ENCODE results near the gene MAP1B.
"Not testable (repeated sequence)": the region's sequence is repeated elsewhere in the genome, so short reads cannot be mapped to it uniquely, and the experiment has no call there.

Gene MAP1B

DNA sequence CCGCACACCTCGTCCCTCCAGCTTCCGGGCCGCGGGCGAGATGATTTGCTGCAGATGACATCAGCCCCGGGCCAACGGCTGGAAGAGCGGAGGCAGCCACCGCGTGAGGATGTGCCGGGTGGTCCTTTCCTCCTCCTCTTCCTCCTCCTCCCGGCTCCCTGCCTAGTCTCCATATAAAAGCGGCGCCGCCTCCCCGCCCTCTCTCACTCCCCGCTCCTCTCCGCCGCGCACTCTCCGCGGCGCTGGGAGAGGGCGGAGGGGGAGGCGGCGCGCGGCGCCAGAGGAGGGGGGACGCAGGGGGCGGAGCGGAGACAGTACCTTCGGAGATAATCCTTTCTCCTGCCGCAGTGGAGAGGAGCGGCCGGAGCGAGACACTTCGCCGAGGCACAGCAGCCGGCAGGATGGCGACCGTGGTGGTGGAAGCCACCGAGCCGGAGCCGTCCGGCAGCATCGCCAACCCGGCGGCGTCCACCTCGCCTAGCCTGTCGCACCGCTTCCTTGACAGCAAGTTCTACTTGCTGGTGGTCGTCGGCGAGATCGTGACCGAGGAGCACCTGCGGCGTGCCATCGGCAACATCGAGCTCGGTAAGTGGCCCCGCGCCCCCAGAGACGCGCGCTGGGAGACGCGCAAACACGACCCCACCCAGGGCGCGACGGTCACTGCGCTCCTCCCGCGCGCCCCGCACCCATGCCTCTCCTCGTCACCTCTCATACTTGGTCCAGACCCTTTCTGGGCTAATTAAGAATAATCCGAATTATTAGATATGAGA is at the start of gene MAP1B:
Gene MAP1B, plus strand, starts transcription at position 345 of the 770 bp plus-strand sequence. Its CDS starts 57 bp downstream, at position 402.
- peak; percentile 80 to 93 (median 89) for DNase-seq

DNA sequence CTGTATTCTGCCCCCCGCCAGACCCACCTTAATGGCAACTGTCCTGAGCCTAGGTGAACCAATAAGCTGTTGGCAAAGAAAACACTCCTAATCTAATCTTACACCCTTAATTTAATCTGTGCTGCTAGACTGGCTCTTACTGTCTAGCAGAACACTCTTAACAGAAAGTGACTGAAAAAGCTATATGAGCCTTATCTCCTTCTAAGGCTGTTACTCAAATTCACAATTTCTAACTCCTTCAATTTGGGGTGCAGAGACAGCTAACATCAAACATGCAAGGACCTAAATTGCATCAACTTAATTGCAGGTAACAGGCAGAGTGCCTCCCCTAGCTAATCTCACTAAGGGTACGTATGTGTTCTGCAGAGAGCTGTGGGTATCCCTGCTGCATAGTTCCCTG is 49.5 kb upstream of the MAP1B start:
- DNase-seq, result no peak

DNA sequence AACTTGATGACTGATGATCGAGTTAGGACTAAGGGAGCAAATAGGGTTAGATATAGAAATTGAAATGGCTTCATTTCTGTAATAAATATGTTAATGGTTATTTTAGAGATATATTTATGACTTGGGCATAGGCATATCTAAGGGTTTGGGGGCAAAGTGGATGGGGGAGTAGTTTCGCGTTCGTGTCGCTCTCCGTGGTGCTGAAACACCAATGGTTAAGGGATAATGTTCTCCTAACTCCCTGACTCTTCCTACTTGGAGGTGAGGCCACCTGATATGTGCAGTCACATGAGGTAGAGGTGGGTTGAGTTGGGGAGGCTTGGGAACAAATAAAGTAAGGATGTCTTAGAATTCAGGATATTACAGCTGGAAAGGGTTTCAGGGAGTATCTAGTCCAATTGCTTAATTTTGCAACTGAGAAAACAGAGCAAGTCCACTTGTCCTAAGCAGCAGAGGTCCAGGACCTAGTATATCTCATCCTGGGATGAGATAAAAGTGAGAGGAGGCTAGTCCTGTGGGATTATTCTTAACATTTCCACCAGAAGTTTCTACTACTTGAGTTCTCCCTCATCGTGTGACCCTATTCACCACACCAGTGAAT is 44.0 kb upstream of the MAP1B start:
- DNase-seq, result no peak

DNA sequence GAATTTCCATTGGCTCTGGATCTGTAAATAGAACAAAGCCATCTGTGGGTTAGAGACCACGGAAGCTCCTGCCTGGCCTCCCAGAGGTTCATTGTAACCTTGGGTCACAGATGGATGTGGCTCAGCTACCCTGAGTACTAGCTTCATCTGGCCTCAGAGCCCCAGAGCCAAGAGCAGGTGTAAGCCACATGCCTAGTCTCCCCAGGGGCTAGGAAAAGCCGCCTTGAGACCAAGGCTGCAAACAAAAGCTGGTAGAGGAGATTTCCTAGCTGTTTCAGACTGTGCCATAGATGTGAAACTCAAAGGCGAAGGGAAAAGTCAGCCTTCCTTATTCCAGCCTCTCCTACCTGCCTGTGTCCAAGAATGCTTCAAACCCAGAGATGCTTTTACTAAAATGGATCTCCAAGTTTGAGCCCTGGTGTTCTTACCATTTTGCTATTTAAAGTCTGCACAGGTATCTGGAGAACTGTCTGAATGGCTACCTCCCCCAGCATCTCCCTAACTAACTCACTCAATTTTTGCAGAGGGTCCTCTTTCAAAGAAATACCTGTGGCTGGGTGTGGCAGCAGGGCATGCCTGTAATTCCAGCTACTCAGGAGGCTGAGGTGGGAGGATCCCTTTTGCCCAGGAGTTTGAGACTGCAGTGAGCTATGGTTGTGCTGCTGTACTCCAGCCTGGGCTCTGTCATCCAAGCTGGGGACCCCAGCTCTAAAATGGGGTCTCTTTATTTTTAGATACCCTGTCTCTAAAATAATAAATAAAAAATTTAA is 42.3 kb upstream of the MAP1B start:
- peak; percentile 49 to 79 (median 74) for DNase-seq

DNA sequence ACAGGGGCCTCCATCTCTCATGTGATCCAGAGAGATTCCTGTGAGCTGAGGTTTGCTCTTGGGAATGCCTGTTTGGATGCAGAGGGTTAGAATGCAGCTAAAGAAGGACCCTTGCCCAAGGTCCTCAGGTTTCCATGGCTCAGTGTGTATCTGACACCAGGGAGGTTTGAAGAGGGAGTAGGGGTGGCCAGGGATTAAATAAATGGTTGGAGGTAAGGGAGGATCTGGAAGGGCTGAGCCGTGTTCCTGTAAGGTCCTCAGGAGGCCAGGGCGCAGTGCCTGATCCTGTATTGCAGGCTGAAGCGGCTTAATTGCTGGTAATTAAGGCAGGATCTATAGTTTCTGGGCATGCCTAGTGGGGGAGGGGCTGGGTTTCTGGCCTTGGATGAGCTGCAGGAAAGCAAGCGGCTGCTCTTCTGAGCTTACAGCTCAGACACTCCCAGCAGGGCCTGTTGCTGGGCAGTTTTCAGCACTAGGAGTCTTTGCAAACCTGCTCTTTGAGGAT is 41.5 kb upstream of the MAP1B start:
- DNase-seq, result peak; percentile 77 to 98 (median 91)

DNA sequence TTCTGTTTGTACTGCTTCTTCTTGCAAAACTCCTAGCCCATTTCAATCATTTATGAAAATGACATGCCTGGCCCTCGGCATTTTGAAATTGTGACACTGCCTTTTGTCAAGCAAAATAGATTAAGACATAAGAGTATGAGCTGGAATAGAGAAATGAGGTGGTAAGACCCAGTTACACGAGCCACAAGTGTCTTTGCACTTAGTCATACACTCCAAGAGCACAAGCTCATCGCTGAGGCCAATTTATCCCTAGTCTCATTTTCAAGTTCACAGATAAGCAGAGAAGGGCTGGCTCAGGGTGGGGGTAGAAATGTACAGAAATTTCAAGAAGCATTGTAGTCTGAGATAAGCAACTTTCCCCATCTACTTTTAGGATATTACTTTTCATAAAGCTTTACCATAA is 40.6 kb upstream of the MAP1B start:
- peak in 2 of 3 experiments; percentile 13 to 42 for DNase-seq

DNA sequence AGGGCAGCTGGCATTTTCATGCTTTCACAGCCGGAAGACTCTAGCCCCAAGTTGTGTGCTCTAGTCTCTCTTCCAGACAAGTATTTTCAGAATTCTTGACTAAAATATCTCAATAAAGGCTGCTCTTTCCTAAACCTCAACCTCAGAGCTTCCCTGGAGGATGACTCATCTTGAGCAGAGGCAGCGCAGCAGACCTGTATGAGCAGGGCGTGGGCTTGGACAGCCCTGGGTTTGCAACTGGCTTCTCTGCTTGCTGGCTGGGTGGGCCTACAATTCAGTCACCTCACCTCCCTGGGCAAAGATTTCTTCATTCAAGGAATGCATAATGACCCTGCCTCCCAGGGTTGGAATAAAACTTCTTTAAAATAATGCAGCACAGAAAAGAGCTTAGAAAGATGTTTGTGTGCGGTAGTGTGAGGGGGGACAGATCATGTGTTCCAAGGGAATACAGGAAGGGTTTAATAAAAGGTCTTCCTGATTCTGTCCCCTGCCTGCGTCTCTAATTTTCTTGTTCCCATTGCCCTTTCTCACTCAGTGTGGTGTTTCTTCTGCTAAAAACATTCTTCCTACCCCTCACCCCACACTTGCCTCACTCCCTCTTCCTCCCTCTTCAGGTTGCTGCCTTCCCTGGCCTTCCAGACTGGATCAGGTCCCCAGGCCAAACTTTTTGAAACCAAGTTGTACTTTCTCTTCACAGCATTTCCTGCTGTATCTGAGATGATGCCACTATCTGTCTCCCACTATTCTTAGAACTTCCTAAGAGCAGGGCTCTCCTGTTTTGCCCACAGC is 39.4 kb upstream of the MAP1B start:
- DNase-seq, result no peak

DNA sequence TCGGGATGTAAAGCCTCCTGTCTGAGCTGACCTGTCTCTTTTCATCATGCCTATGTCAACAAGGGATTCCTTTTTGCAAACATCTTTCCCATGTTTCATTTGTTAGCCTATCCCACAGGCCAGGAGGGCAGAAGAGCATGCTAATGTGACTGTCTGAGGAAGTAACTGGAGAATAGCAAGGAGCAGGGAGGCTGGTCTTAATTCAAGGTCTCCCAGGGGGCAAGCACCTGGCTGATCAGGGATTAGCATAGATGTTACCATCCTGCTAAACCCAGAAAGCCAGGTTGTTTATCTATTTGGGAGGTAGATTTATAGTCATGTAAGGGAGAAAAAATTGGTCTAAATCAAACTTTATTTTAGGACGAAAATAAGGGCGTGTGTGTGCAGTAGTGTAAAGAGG is 36.7 kb upstream of the MAP1B start:
- DNase-seq, result peak in 1 of 3 experiments; percentile 2

DNA sequence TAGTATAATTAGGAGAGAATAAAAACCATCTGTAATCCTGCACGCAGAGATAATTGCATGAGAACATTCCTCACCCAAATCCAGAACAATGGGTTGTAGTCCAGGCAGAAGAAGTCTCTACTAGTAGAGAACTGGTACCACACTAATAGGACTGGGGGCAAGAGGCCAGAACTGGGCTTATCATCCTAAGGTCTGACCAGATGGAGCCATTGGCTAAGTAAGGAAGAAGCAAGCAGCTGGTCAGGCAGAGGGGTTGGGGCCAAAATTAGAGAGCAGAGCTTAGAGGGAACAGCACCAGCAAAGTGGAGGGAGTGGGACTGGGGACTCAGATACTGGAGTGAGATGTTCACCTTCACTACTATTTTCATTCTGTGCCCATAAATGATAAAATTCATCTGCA is 35.4 kb upstream of the MAP1B start:
- no peak for DNase-seq

DNA sequence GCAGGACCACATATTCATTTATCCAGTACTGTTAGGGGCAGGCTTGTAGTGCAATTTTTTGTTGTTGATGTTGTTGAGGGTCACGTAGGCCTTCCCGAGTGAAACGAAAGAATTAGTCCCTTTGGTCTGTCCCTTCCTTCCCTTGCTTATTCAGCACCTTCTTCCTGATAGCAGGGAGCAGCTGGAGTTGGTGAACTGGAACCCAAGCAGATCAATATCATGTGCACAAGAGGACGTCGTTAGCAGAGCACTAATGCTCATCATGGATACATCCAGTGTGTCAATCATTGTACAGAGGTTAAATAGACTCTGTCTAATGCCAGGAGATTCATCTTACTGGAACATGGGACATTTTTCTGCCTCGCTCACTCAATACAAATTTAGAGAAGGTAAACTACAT is 33.0 kb upstream of the MAP1B start:
- peak in 2 of 3 experiments; percentile 10 to 30 for DNase-seq

DNA sequence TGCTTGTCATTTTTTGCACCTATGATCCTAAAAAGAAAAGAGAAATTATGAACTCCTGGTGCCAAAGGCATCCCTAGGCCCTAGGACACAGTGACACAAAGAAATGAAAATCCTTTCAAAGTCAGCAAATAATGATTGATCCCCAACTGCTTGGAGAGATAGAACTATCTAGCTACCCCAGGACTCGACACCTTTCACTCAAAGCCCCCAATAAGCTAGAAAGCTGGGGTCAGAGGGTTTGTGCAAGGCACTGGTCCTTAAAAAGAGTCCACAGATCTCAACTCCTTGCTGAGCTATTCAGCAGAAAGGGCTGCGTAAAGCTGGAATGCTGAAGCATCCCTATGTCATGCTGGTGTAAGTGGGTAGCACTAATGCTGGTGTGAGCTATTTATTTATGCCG is 31.8 kb upstream of the MAP1B start:
- no peak for DNase-seq

DNA sequence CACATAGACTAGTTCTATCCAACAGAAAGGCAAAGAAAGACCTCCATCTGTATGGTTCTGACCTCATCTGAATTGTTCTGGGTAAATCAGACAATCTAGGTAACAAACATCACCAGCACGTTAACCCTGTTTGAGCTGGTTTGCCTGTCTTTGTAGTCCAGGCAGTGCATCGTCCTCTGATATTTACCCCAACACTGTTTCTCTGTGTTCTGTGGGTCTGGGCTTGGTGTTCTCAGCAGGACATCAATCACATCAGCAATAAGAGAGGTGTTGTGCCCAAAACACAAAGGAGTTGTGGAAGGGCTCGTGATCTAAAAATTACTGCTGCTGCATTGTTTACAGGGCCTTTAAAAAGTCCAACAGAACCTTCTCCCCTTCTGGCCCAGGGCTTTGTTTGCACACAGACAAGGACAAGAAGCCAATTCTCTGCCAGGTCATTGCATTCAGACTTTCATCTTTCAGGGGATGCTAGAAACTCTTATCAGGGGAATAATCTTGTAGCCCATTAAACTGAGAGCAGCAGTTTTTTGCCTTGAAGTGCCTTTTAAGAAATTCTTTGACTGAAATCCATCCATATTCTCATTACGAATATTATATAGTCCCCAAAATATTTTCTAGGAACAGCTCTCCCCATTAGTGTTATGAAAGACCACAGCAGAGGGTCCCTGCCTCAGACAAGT is 30.5 kb upstream of the MAP1B start:
- peak in 2 of 3 experiments; percentile 13 to 52 for DNase-seq

DNA sequence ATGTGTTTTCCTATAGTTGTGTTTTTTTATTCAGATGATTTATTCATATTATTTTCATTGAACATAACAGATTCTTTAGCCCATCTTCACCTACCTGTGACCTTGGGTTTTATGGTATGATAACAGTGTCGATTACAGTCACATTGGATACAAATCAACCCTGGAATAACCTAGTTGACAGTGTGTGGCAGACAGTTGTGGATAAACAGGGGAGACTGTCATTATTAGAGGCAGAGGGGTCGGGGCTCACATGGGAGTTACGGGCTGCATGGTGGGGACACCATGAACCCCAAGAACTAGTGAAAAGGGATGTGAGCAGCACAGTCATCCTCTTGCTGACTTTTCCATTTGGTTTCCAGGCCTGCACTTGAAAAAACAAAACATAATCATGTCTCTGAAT is 29.9 kb upstream of the MAP1B start:
- DNase-seq, result no peak

DNA sequence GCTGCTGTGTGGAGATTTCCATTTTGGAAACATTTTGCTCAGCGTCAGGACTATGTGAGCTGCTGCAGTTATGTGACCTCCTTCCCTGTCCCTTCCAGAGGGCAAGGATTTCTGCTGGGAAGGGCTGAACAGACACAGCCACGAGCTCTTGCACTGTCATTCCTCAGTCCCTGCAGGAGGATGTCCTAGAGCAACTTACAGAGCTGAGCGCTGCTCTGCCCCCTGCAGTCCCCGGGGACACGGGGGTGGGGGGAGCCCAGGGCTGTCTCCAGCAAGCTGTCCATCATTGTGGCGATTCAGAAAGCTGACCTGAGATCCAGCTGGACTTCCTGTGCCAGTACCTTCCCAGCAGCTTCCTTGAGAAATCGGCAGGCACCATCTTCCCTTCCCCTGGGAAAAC is 28.0 kb upstream of the MAP1B start:
- no peak for DNase-seq

DNA sequence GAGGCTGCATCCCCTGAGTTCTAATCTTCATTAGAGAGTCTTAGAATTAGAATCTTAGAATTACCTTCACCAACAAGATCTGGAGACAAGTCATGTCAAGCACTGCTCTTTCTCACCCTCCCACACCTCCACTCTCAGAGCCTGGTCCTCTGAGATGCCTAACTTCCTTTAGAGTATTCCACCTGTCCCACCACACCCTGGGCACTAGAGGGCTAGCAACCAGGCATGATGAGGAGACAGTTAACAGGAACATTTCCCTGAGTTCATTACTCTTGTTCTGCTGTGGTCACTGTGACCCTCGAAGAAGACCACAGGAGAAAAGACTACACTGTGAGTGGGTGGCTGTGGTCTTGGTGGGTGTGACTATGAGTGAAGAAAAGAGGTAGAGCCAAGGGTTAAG is 25.2 kb upstream of the MAP1B start:
- DNase-seq, result no peak

DNA sequence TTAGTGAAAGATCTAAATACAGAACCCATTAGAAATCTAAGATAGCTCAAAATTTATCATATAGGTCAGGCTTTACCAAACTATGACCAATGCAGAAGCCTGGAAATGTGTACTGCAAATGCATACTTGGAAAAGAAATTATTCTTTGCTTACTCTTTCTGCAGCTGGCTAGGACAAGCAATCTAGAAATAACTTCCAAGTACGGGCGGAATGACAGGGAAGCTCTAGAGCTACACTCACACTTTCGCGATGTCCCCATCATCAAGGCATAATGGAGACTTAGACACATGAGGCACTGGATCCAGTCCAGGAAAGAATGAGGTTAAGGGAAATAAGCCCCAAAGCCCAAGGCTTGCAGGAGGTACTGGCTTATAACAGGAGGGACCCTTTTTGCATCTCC is 22.4 kb upstream of the MAP1B start:
- DNase-seq, result no peak

DNA sequence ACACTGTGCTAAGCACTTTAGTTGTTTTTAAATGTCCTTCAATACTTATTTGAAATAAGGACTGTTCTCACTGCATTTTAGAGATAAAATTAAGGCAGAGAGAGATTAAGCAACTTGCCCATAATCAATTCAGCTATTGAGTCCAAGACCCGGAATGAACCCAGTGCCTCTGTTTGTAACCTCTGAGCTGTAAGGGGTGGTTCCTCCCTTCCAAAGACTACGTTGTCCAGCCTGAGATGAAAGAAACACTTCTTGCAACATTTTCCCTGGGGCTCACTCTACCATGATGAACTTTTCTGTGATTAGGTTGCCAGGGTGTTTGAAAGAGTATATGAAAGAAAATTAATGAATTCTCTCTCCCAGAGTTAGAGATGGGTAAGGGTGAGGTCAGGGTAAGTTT is 22.0 kb upstream of the MAP1B start:
- DNase-seq, result no peak

DNA sequence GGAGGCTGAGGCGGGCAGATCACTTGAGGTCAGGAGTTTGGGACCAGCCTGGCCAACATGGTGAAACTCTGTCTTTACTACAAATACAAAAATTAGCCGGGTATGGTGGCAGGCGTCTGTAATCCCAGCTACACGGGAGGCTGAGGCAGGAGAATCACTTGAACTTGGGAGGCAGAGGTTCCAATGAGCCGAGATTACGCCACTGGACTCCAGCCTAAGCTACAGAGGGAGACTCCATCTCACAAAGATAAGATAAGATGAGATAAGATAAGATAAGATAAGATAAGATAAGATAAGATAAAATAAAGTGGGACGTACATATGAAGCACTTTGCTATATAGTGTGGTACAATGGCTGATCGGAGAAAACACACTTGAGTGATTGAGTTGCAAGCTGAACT is 17.6 kb upstream of the MAP1B start:
- not testable (repeated sequence) for DNase-seq

DNA sequence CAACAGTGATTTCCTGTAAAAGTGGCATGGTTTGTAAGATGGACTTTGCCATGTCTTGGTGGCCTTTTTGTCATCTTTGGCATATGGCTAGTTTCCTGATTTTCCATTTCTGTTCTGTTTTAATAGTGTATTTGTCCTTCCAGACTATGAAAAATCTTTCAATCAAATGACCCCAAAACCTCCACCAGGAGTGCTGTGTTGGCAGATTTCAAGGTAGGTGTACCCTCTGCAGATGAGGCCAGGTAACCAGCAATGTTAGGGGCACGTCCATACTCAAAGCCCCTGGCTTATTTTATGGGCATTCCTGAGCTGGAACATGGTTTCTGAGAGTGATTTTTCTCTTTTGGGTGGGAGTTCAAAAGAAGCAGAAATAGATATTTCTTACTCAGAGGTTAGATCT is 15.2 kb upstream of the MAP1B start:
- DNase-seq, result no peak

DNA sequence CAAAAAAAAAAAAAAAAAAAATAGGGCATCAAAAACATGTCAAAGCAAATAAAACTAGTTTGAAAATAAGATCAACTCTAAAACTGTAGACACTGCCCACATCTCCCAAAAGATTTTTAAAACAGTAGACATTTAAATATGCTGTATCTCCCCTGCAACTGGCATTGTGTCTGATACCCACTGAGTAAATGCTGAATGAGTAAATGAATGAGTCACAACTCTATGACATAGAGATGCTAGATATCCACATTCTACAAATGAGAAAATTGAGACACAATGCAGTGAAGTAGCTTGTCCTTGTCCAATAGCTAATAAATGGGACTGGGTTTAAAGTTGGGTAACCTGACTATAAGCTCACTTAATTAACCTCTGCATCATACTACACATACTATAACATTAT is 14.1 kb upstream of the MAP1B start:
- no peak for DNase-seq

DNA sequence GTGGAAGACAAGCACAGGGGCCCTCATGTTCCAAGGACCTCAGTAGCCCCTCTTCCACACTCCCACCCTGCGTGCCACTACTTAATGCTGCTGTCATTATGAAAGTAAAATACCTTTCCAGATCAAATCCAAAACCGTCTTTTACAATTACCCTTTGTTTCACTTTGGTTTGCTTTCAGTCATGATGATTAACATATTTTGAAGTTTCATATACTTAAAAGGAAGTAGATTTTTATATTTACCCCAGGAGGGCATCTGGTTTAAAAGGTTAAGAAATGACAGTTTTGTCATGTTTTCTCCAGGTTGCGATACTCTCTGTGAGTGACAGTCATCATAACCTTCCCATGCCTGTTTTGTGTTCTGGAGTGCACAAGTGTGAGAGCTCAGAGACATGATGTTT is 13.5 kb upstream of the MAP1B start:
- no peak for DNase-seq

DNA sequence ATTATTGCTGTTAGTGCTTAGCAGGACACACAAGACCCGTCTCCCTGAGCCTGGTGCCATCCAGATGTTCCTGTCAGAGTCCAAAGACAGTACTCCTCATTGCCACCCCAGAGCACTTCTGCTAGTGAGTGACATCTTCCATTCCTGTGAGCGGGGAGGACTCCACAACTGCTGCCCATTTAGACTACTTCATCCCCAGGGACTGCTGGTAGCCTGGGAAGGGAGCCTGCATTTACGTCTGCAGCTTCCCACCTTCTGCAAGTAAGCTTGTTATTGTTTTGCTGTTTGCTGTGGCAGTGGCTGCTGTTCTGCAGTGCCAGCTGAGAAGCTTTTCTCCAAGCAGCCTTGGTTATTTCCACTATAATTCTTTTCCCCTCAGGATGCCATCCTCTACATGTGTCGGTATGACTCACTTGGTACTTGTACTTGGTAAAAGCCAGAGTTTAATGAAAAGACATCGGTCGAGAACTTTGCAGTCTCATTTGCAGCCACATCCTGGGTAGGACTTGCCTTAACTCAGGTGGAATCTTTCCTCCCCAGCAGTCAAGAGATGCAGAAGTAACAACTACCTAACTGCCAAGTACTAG is 10.6 kb upstream of the MAP1B start:
- DNase-seq, result no peak
